Chondrocyte (in vitro differentiated cells): ENCODE results near the gene SLC47A2. TPM values are rescaled to one million over a fixed set of nuclear protein-coding genes. Genes with fewer than 3 reads are reported as not detected.

ENCODE experiments used
- DNase-seq: peaks from one replicate; pipeline ENCODE4 v3.0.0; 2021; ENCODE audit warnings: mixed read lengths, low spot score
- H3K27ac Mint-ChIP-seq: one replicate; pipeline ENCODE4 v1.8.0; 2021; ENCODE audit warnings: mild to moderate bottlenecking, moderate library complexity, mixed read lengths; ENCODE audit not compliant: unreplicated experiment
- H3K27me3 Mint-ChIP-seq: 2 replicates; pipeline ENCODE4 v1.8.0; 2021; ENCODE audit warnings: low read depth, mixed read lengths
- H3K36me3 Mint-ChIP-seq: 2 replicates; pipeline ENCODE4 v1.8.0; 2021; ENCODE audit warnings: low read depth, mixed read lengths
- H3K4me1 Mint-ChIP-seq: 2 replicates; pipeline ENCODE4 v1.8.0; 2021; ENCODE audit warnings: low read depth, mild to moderate bottlenecking, mixed read lengths
- H3K4me3 Mint-ChIP-seq: one replicate; pipeline ENCODE4 v1.8.0; 2021; ENCODE audit warnings: mild to moderate bottlenecking, moderate library complexity, mixed read lengths; ENCODE audit not compliant: unreplicated experiment
- H3K9me3 Mint-ChIP-seq: 2 replicates; pipeline ENCODE4 v1.8.0; 2021; ENCODE audit warnings: low read depth, mixed read lengths
- total RNA-seq: library from RNA; stranded (reverse); gene quantifications from 3 replicates; pipeline ENCODE4 v1.2.1, GENCODE V29; 2021
- TF ChIP-seq, protein P1 (sequence below): fragments of 200-600 bp; sonication (generic); IDR thresholded peaks from 2 replicates; pipeline ENCODE4 v1.5.0; 2021; ENCODE audit warnings: antibody characterized with exemption, mild to moderate bottlenecking, moderate library complexity

Gene SLC47A2
- total RNA-seq, 1 donor from 2014 or later, result not detected

GRCh38 chr17:19729900-19730299 is 13.5 kb upstream of the SLC47A2 start:
- Mint-ChIP-seq H3K36me3 (no peaks in the 10 kb centered on the region), H3K9me3 (no peaks in the 10 kb centered on the region), H3K4me1 (peaks cover 21% of the 10 kb centered on the region), H3K27me3 (peaks cover 3% of the 10 kb centered on the region), H3K27ac (no peak overlapping the region), H3K4me3 (no peak overlapping the region)
- TF ChIP-seq, protein P1, sequence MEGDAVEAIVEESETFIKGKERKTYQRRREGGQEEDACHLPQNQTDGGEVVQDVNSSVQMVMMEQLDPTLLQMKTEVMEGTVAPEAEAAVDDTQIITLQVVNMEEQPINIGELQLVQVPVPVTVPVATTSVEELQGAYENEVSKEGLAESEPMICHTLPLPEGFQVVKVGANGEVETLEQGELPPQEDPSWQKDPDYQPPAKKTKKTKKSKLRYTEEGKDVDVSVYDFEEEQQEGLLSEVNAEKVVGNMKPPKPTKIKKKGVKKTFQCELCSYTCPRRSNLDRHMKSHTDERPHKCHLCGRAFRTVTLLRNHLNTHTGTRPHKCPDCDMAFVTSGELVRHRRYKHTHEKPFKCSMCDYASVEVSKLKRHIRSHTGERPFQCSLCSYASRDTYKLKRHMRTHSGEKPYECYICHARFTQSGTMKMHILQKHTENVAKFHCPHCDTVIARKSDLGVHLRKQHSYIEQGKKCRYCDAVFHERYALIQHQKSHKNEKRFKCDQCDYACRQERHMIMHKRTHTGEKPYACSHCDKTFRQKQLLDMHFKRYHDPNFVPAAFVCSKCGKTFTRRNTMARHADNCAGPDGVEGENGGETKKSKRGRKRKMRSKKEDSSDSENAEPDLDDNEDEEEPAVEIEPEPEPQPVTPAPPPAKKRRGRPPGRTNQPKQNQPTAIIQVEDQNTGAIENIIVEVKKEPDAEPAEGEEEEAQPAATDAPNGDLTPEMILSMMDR, result no peak
- no peak for DNase-seq

- Mint-ChIP-seq H3K9me3 (no peaks in the 10 kb centered on the region), H3K4me3 (no peak overlapping the region), H3K27ac (peak overlapping the region; percentile 68), H3K36me3 (no peaks in the 10 kb centered on the region), H3K4me1 (peaks cover 25% of the 10 kb centered on the region), H3K27me3 (peaks cover 3% of the 10 kb centered on the region)
- DNase-seq, result no peak
- TF ChIP-seq, protein P1, result no peak
Observed at GRCh38 chr17:19728084-19728495, 11.7 kb upstream of the SLC47A2 start.

- Mint-ChIP-seq H3K27ac (peak overlapping the region; percentile 80), H3K4me1 (peaks cover 25% of the 10 kb centered on the region), H3K36me3 (no peaks in the 10 kb centered on the region), H3K9me3 (no peaks in the 10 kb centered on the region), H3K4me3 (no peak overlapping the region), H3K27me3 (peaks cover 3% of the 10 kb centered on the region)
- no peak for DNase-seq
- TF ChIP-seq, protein P1, result no peak
Observed at GRCh38 chr17:19727501-19728078, 11.2 kb upstream of the SLC47A2 start.

DNA sequence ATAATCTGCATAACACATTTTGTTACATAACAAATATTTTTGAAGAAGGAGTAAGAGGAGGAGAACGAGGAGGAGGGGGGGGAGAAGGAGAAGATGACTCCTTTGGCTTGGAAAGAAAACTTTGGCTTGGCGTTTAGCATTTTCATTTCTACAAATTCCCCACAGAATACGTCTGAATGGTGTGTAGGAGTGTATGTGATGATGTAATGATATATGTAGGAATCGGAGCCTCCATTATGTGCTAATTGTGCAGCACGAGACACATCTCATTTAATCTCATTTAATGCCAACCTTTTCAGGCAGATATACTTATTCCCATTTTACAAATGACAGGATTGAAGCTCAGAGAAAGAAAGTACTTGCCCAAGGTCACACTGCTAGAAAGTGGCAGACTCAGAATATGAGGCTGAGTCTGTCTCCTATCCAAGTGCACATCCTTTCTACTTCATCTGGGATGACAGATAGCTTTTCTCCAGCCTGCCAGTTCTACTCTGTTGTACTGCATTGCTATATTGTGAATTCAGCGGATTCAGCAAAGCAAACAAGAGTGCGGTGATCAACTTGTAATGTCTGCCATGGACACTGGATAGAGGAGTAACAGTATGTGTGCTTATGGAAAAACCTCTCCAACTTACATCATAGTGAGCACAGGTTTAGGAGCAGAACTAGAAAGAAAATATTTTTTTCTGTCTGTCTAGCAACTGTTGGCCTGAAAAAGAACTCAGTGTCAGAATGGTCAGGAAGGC is 10.4 kb upstream of the SLC47A2 start:
- Mint-ChIP-seq H3K9me3 (no peaks in the 10 kb centered on the region), H3K36me3 (no peaks in the 10 kb centered on the region), H3K27me3 (peaks cover 2% of the 10 kb centered on the region), H3K4me1 (peaks cover 25% of the 10 kb centered on the region), H3K4me3 (no peak overlapping the region), H3K27ac (peak overlapping the region; percentile 80)
- DNase-seq, result no peak
- TF ChIP-seq, protein P1, result no peak

DNA sequence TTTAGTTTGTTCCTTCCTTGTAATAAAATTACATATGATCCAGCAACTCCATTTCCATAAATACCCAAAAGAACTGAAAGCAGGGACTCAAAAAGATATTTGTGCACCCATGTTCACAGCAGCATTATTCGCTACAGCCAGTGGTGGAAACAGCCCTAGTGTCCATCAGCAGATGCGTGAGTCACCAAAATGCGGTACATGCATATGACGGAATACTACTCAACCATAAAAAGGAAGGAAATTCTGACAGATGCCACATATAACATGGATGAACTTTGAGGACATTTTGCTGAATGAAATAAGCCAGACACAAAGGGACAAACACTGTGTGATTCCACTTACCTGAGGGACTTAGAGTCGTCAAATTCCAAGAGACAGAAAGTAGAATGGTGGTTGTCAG is 9.1 kb upstream of the SLC47A2 start:
- no peaks in the 10 kb centered on the region for H3K27me3 Mint-ChIP-seq
- DNase-seq, result no peak
- H3K27ac Mint-ChIP-seq, result no peak overlapping the region
- H3K36me3 Mint-ChIP-seq, result no peaks in the 10 kb centered on the region
- TF ChIP-seq, protein P1, result no peak
- H3K4me3 Mint-ChIP-seq, result no peak overlapping the region
- H3K9me3 Mint-ChIP-seq, result no peaks in the 10 kb centered on the region
- H3K4me1 Mint-ChIP-seq, result peaks cover 25% of the 10 kb centered on the region
